HCT116 (cell line): Measurements from ENCODE around the gene S100G. TPM values are rescaled to one million over a fixed set of nuclear protein-coding genes. Genes with fewer than 3 reads are reported as not detected.

Experiments used
- microRNA counts: library from miRNA; unstranded; fragments of <30 nt; microRNA quantifications from one replicate; lab custom pipeline; 2015
- microRNA-seq: library from miRNA; unstranded; fragments of <30 nt; microRNA quantifications from one replicate; pipeline ENCODE4, GENCODE V29; 2016; ENCODE audit warnings: borderline number of aligned reads
- total RNA-seq: library from RNA; stranded (reverse); gene quantifications from one replicate; pipeline ENCODE4 v1.2.1, GENCODE V29; 2021; ENCODE audit not compliant: unreplicated experiment

The S100G gene
- total RNA-seq, 1 experiment from 2014 or later, result not detected

MicroRNAs encoded within 50 kb of the gene (microRNA counts, 767-probe panel; counts per million panel counts)
- not detected for microRNA hsa-miR-548am-3p (lab: Ali Mortazavi, UCI)

Small RNA genes within 50 kb of the gene (microRNA-seq; reads per million reads assigned to microRNA genes)
- not detected for gene MIR548AM

Other genes starting within 250 kb of the S100G start
- gene CTPS2, start 62.5 kb downstream of the S100G start, total RNA-seq, result 9.6 TPM
- 24.8 TPM for gene SYAP1, start 69.5 kb downstream of the S100G start, total RNA-seq
- 22.9 TPM for gene TXLNG, start 136.3 kb downstream of the S100G start, total RNA-seq
- gene RBBP7, start 220.2 kb downstream of the S100G start, total RNA-seq, result 146 TPM